ENCODE results near the gene C10orf90. TPM values are rescaled to one million over a fixed set of nuclear protein-coding genes. Genes with fewer than 3 reads are reported as not detected.

The C10orf90 gene
- total and polyA plus RNA-seq, 2 of the 8 experiments (the other 6 are each of a cell fraction or from before 2014, with no cell fraction given) = 0.21 TPM; not detected in 1

- H3K27ac ChIP-seq (ENCODE audit: low read depth, low read length) = no peak overlapping the region
- WGBS, 2 experiments (ENCODE audit: extremely low coverage in 1 of 2, insufficient coverage in 1 of 2, insufficient read length in 1 of 2, insufficient replicate concordance in 2 of 2, low coverage in 1 of 2, low lambda C conversion rate in 2 of 2, missing lambda C conversion rate in 1 of 2) = 89% methylated on average over 16 of the region's 16 CpGs; no CpG with 5 or more reads in 1 of the 2 experiments
- peaks cover 3% of the 10 kb centered on the region; the same call in 1 of the 2 replicates for H3K23me2 ChIP-seq (ENCODE audit: low read depth, low read length)
- no peak overlapping the region for H3K18ac ChIP-seq (ENCODE audit: extremely low read depth, low read length)
- no peaks in the 10 kb centered on the region for H3K4me1 ChIP-seq (replicated peaks in 1 of 4; ENCODE audit: control insufficient read depth in 3 of 4, insufficient read depth in 4 of 4, low read length in 3 of 4)
- ChIA-PET CTCF (ENCODE audit: partially characterized antibody) (interaction anchor here (1.3 to 2.5 kb wide), 14 partner anchors 8 to 570 kb away, joined by 3 to 14 read pairs (median 6); no protein-coding TSS in a partner anchor), POLR2A (ENCODE audit: partially characterized antibody) (no interaction called here)
- H3K36me3 ChIP-seq (ENCODE audit: control insufficient read depth in 2 of 4, insufficient read depth in 4 of 4, low read length in 3 of 4) = no peaks in the 10 kb centered on the region
- FAIRE-seq = no peak
- no peaks in the 10 kb centered on the region for H3K27me3 ChIP-seq (replicated peaks in 1 of 4; ENCODE audit: control insufficient read depth in 3 of 4, extremely low read depth in 1 of 4, insufficient read depth in 3 of 4, low read length in 3 of 4)
- no peaks in the 10 kb centered on the region for H3K9me3 ChIP-seq (ENCODE audit: insufficient read depth in 2 of 2, low read depth in 1 of 2, low read length in 1 of 2)
- no peak overlapping the region for H3K4me2 ChIP-seq (ENCODE audit: insufficient read depth in 1 of 2, low read depth in 2 of 2, low read length in 2 of 2)
- DNase-seq (ENCODE audit: low read depth in 1 of 2, low spot score in 2 of 2) = no peak
- no peak overlapping the region for H2BK12ac ChIP-seq (ENCODE audit: low read depth, low read length)
- no peak overlapping the region for H3K23ac ChIP-seq (ENCODE audit: insufficient read length)
- no peaks in the 10 kb centered on the region for H3K79me2 ChIP-seq (ENCODE audit: control insufficient read depth in 1 of 2, insufficient read depth in 2 of 2, low read length in 2 of 2)
- H4K20me1 ChIP-seq (replicated peaks in 1 of 2; ENCODE audit: control insufficient read depth in 1 of 2, insufficient read depth in 2 of 2, low read length in 2 of 2) = no peaks in the 10 kb centered on the region
- H3K79me1 ChIP-seq (ENCODE audit: low read depth, low read length) = no peaks in the 10 kb centered on the region
- H2BK5ac ChIP-seq (ENCODE audit: low read depth, low read length) = no peak overlapping the region
- no peak overlapping the region for H2BK120ac ChIP-seq (replicated peaks; ENCODE audit: low read depth, low read length)
- H3K56ac ChIP-seq (replicated peaks; ENCODE audit: insufficient read length, low read depth, low read length) = no peak overlapping the region
- H3K9ac ChIP-seq (replicated peaks in 1 of 4; ENCODE audit: extremely low read depth in 1 of 4, low read depth in 3 of 4, low read length in 3 of 4) = no peak overlapping the region
- H3K4me3 ChIP-seq (ENCODE audit: extremely low read depth in 1 of 4, insufficient read depth in 2 of 4, low read depth in 3 of 4, low read length in 4 of 4) = no peak overlapping the region
- H2BK15ac ChIP-seq (ENCODE audit: low read length) = no peak overlapping the region
- H3K14ac ChIP-seq (ENCODE audit: insufficient read length) = no peak overlapping the region
- H2BK20ac ChIP-seq (ENCODE audit: low read length) = no peak overlapping the region
- H4K5ac ChIP-seq (ENCODE audit: insufficient read length, low read depth, low read length) = no peak overlapping the region
- H4K8ac ChIP-seq (ENCODE audit: extremely low read depth, insufficient read depth, low read length) = no peak overlapping the region
- no peak overlapping the region for H3K4ac ChIP-seq (replicated peaks; ENCODE audit: insufficient read length, low read depth, low read length)
- H2AK5ac ChIP-seq (ENCODE audit: low read depth, low read length) = no peak overlapping the region
- no peak overlapping the region for H4K91ac ChIP-seq (replicated peaks; ENCODE audit: insufficient read length, low read length)
- no peak overlapping the region for H2AFZ ChIP-seq (ENCODE audit: low read length)
- no peak for TF ChIP-seq TAF7 (optimal IDR thresholded peaks at IDR 0.05; ENCODE audit: borderline replicate concordance, low read depth, low read length)
- TF ChIP-seq EP300 (IDR thresholded peaks at IDR 0.05; ENCODE audit: borderline replicate concordance in 1 of 2, low read depth in 2 of 2, low read length in 2 of 2) = no peak
- no peak for TF ChIP-seq CHD1 (IDR thresholded peaks at IDR 0.05; ENCODE audit: low read depth, low read length)
- no peak for TF ChIP-seq BCL11A (IDR thresholded peaks at IDR 0.05; ENCODE audit: low read depth in 2 of 2, low read length in 2 of 2)
- TF ChIP-seq BRCA1 (IDR thresholded peaks at IDR 0.05; ENCODE audit: low read depth, low read length) = no peak
- TF ChIP-seq YY1 (IDR thresholded peaks at IDR 0.05; ENCODE audit: low read depth, low read length) = no peak
- TF ChIP-seq NRF1 (IDR thresholded peaks at IDR 0.05; ENCODE audit: low read depth, low read length) = no peak
- TF ChIP-seq BACH1 (IDR thresholded peaks at IDR 0.05; ENCODE audit: low read length) = no peak
- TF ChIP-seq CREB1 (IDR thresholded peaks at IDR 0.05) = no peak
- no peak for TF ChIP-seq JUN (IDR thresholded peaks at IDR 0.05; ENCODE audit: low read depth, low read length)
- no peak for TF ChIP-seq ATF3 (IDR thresholded peaks at IDR 0.05; ENCODE audit: insufficient read depth, low read depth, low read length)
- TF ChIP-seq TAF1 (IDR thresholded peaks at IDR 0.05; ENCODE audit: low read depth, low read length) = no peak
- TF ChIP-seq E2F6 (IDR thresholded peaks at IDR 0.05) = no peak
Observed at GRCh38 chr10:126504761-126505112, 165.8 kb downstream of the C10orf90 start.

Measured in H1 (cell line).